ENCODE data around the gene ARNT2.

The ARNT2 gene

DNA sequence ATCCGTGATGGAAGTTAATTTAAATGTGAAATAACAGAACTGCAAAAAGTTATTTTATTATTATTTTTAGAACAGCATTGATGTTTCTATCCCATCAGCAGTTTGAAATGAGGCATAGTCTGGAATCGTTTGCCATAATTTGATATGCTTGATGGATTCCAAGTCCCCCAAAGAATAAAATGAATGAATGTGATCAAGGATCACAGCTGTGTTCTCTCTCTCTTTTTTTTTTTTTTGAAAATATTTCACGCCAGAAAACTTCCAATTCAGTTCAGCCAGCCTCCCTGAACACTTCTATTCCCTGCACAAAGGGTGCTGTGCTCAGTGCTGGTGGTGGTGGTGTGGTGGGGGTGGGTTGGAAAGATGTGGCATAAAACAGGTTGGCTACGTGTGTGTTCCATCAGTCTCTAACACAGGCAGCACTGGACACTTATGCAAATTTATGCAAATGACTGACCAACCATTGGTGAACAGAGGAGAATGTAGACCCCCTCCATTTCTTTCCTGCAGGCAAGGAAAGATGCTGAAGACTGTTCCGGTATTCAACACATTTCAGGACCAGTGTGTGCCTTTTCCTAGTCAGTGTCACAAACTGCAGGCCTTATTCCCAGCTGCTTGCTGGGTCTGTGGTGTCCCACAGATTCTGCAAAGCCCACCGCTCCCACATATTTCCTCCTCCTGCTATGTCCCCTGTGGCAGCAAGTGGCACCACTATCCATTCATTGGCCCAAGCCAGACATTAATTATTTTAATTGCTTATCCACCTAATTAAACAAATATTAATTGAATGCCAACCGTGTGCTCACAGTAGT lies 10.6 kb downstream of the ARNT2 start:
- no peak for DNase-seq

DNA sequence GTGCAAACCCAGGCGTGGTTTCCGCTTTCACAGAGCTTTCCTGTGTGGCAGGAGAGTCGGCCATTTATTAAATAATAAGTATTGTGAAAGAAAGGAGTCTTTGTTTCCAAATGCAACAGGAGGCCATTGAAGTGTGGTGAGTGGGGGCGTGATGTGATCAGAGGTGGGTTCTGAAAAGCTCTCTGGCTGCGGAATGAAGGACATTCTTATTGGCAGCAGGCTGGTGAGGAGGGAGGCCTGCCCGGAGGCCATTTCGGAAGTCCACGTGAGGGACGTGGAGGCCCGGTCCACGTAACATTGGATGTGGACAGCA lies 11.1 kb downstream of the ARNT2 start:
- no peak for DNase-seq

DNA sequence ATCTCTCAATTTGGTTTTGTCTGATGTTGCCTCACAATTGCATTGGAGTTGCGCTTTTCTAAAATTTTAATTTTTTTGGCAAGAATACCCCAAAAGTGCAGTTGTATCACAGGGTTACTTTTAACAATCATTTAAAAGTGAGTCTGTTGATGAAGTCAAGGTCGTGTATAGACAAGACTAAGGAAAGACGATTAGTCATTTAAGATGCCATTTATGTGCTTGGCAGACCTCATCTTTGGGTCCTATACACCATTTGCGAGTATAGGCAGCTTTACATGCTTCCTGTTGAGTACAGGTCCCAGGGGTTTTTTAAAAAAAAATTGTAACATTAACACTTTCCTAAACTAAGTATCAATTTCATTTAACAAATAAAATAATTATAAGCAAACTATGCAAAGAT lies 12.5 kb downstream of the ARNT2 start:
- DNase-seq: no peak

DNA sequence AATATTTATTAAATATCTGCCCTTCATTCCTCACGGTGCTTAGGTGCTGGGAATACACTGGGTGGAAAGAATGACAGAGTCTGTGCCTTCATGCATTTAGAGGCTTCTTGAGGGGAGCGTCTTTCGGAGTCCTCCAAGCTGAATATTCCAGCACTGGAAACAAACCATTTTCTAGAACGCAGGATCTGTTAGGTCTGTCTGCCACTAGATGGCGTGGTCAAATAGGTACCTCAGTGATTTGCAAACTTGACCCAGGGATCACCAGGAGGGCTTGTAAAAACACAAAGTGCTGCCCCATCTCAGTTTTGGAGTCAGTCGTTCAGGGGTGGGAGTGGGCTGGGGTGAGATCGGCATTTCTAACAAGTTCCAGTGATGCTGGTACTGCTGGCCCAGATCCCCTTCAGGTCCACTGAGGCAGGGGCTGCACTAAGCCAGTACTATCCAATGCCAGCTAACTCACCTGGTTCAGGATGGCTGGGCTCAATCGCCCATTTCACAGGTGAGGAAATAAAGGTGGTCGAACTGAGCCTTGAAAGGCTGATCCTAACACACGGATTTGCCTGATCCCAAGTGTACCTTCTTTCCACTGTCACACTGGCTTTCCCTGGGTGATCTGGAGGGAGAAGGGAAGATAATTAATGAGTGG lies 14.8 kb downstream of the ARNT2 start:
- peak; percentile 28 for DNase-seq

DNA sequence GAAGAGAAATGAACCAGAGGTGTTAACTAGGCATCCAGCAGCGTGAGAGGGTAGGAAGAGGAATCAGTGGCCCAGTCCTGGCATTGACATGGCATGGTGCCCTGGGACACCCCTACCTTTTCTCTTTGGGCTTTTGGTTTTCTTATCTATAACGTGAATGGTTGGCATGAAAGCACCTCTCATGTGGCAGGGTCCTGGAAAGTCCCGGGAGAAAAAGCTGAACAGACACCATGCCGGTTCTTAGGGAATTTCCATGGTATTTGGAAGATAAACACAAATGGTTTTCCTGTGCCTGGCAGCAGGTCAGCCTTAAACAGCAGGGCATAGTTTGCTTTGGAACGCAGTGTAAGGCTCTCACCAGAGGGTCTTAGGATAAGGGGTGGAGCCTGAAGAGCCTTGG lies 15.4 kb downstream of the ARNT2 start:
- no peak for DNase-seq

DNA sequence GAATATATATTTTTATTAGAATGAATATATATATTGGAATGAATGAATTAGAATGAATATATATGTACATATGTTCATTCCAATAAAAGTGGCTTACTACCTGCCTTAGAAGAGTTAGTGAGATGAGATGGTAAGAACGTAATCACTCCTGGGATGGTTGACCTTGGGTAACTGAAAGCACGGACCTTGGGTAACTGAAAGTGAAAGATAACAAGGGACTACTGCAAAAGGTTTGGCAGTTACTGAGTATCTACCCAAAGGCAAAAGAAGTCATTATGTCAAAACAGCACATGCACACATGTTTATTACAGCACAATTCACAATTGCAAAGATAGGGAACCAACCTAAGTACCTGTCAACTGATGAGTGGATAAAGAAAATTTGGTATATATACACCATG lies 16.5 kb downstream of the ARNT2 start:
- DNase-seq: no peak

DNA sequence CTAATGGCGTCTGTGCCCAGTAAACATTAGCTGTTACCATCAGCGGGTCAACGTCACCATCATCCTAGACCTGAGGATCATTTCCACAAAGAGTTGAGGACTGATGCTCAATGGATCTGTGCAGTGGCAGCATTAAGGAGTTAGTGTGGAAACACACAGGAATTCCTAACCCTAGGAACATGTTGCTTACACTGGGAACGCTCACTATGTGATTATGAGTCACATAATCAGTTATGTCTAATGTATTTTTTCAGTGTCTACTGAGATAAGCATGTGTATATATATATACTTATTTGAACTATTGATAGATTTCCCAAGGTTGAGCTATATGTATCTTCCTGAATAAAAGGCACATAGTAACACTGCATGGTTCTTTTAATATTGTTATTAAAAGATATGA lies 19.0 kb downstream of the ARNT2 start:
- no peak for DNase-seq

DNA sequence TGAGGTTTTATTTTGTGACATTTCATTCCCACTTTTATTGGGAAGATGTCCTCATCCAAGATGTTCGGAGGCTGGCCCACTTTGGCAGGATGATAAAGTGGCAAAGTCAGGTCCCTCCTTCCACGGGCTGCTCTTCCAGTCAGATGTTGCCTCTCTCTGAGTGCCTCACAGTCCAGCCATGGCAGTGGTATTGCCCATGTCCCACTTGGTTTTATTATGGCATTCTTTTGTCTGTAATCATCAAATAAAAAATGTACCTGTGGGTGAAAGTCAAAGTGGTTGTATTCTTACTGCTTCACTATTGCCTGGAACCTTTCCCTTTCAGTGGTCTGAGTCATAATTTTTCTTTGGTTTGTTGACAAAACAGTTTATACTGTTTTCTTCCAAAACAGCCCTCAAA lies 20.2 kb downstream of the ARNT2 start:
- DNase-seq: no peak

DNA sequence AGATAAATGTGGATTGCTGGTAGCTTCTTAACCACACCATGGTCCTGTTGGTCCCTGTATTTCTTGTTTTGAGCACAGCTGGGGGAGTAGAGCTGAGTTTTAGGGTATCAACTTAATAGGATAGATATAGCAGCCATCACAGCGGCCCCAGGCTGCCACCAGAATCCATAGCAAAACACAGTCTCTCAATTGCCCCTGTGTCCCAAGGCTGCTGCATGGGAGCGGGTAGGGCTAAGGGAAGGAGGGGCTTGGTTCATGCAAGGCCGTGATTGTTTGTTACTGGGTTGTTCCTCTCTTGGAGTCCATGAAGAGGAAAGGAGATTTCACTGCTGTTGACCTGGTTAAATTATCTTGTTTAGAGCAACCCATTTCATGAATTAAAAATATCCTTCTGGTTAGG lies 22.1 kb downstream of the ARNT2 start:
- DNase-seq: no peak

DNA sequence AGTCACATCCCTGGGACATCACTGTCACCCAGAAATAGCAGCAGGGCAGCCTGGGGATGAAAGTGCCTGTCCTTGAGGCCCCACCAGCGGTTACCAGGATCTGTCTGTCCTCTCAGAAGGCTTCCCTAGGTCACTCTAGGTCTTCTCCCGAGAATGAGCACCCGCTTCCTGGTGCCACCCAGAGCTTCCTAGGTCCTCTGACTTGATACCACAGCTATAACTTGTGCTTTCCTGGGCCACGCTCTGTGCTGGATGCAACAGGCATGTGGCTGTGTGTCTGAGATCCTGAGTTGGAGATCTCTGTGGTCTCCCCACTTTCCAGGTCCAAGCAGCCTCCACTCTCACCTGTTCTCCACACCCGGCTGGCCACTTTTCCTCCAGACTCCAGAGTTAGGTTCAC lies 25.8 kb downstream of the ARNT2 start:
- no peak for DNase-seq

DNA sequence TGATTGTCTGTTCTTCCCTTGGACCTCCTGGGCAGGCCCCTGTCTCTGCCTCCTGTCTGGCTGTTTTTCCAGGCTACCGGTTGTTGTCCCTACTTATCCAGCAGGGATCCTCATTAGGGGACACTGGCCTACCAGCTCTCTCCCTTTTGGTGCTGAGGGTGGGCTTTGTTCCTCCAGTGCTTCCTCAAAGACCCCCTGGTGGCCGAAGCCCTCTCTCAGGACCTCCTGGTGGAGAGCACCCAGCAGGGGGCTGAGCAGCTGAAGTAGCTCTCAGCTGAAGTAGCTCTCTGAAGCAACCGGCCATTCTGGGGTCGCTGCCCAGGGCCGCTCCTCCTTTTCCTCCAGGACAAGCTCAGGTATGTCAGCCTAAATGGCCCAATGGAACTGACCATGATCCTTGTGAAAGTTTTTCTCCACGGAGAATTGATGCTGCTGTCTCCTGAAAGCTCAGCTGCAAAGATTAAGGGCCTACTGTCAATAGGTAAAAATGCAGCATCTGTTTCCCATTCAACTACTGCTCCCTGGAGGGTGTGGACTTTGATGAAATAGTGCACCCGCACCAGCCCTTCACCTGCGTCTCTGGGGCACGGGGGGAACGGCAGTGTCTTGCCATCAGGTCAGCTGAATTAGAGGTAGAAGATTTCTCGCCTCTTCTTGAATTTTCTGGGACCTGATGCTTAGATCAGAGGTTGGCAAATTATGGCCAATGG lies 27.6 kb downstream of the ARNT2 start:
- DNase-seq: no peak

DNA sequence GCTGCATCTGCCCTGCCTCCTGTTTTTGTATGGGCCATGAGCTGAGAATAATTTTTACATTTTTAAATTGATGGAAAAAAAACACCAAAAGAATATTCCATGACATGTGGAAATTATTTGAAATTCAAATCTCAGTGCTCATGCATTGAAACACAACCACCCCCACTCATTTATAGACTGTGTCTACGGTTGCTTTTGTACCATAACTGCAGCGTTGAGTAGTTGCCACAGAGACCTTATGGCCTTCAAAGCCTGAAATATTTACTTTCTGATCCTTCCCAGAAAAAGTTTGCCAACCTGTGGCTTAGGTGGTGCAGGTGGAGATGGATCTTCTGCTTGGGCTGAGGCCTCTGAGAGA lies 28.1 kb downstream of the ARNT2 start:
- DNase-seq: no peak

DNA sequence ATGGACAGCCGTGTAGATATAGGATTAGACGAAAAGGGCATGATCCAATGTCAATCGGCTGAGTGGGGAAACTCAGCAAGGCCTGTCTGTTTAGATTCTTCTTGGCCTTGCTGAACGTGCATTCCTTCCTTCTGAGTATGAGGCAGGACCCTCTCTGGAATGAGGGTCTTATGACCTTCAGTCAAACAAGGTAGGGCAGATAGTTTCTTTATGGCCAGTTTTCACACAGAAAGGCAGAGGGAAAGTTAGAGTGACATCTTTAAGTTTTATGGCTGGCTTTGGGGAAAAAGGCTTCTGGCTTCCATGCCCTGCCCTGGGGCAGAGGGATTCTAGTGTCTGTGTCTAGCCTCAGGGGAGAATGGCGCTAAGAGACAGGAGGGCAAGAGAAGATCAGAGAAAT lies 29.7 kb downstream of the ARNT2 start:
- no peak for DNase-seq

DNA sequence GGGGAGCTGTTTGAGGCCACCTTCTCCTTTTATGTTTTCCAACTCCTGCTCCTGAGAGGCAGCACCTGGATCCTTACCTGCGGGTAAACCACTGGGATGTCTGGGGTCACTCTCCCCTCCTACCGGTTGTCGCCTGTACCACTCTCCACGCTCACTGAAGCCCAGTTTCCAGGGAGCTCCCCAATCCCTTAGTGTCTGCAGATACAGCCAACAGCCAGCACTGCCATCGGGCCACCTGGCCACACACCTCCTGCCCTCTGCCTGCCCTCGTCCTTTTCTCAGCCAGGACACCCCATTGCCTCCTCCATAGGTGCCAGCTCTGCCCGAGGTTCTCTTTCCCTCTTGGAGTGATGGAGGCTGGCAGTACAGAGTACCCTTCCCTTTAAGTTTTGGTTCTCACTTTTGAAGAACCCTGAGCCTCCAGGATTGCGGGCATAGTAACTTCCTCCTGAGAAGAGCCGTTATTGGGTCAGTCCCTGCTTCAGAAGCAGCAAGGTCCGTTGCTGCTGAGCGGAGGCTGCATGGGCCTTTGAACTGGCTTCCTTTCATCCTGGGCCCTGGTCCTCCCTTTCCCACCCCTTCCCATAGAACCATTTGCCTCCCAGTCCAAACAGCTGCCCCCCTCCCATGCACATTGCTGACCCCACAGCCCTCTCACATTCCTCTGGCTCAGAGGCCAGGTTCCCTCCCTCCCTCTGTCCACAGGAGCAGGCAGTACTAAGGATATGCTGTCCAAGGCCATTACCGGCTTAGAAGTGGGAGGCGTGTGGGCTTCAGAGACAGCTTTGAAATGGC lies 30.9 kb downstream of the ARNT2 start:
- DNase-seq: peak; percentile 74

DNA sequence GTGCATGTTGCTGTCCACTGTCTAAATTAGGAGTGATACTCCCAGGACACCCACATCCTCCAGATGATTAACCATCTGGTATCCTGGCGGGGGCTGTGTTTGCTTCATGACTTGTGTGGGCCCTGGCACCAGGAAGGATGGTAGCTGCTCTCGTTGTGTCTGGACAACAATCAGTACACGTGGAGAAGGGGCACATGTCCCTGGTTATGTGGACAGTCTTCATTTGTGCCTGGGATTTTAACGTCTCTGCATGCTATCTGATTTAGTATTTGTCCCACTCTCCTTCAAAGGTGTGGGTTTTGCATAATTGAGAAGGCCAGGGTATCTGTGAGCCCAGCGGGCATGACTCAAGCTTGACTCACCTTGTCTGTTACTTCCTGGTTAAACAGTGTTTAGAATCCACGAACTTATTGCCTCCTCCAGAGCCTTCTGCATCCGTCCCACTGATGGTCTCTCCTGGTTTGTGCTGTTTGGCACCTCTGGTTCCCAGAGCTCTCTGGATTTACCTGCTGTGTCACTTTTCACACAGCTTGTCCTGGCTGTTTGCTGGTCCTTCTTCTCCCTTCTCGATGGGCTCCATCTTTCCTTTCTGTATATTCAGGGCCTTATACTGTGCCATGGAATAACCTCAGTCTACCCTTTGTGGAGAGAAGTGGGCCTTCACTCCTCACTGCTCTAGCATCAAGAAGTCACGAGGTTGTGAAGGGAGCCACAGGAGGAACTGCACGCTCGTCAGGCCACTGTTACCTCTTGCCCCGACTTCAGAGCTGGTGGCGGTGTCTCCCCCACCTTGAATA lies 32.5 kb downstream of the ARNT2 start:
- no peak for DNase-seq

DNA sequence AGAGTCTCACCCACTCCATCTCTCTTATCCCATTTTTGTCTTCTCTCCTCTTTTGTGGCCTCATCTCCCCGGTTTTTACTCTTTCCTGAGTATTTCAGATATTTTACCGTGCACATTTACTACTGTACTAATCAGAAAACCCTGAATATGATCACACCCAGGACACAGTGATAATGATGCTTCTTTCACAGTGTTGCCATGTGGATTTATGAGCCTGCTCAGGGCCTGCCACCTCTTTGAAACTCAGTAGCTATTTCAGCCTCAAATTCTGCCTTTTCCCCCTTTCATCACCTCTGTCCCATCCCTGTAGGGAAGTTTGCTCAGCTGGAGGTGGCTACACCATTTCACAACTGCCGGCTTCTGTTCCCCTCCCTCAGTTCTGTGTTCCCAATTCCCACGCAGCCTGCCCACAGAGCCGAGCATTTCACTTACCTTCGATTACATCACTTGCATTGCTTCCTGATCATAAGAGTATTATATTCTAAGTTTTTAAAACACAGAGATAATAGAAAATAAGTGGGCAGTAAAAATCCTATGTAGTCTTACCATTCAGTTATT lies 33.2 kb downstream of the ARNT2 start:
- peak; percentile 7 for DNase-seq

DNA sequence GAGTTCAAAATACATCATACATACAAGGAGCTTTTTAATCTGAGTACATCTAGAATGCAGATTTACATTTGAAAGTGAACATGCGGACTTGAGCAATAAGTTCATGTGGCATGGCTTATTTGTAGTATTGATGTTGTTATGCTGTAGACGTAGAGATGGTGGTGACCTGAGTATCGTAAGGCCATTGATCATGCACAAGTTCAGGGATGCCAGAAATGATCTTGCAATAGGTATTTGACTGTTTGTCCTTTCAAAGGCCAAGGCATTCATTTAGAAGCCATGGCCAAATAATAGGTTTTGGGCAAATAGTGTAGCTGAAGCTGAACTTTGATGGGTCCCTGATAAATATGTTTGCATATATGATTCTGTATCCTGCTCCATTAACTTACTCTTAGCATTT lies 35.0 kb downstream of the ARNT2 start:
- no peak for DNase-seq

DNA sequence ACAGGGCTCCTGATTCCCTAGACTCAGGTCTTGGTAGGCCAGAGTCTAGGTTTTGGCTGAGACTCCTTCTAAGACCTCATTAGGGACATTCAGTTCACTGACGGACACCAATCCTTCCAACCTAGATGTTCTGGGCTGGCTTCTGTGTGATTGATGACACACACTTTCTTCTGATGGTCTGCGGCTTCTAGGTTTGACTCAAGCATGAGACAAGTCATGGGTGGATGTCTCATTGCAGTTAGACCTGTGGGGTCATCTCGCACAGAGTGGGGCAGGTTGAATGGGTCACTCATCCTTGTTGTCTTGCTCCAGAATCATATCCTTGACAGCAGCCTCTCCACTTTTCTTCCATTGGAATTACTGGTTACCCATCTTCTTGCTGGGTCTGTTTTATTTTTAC lies 35.8 kb downstream of the ARNT2 start:
- DNase-seq: no peak

DNA sequence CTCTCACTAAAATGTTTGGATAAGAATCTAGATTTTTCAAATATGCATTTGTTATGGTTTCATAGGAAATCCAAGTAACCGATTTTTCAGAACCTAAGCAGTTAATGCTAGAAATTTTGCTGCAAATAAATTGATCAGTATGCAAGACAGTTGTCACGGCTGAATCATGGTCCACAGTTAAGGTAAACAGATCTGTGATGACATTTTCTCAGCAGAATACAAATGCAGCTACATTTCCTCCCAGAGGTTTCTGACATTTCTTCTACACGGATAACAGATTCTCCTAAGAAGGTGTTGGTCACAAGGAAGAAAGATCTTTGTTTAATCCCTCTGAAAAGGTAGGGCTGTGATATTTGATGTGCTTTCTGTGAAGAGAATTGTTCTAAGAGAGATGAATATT lies 36.9 kb downstream of the ARNT2 start:
- DNase-seq: no peak

DNA sequence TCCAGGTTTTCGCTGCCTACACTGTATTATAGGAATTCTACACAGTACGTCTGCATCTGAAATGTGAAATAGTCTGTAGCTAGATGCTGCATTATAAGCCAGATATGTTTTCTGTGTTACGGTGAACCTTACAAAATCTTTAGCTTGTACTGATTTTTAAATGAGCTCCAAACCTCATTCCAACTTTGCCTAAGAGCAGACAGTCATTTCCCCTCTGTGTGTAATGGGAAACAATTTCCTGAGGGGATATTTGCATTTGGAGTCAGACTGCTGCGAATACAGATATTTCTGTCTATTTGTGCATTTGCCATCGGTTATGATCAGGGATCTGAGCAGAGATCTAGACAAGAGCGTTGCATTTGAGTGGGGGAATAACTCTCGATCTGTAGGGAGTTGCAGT lies 37.5 kb downstream of the ARNT2 start:
- no peak for DNase-seq

DNA sequence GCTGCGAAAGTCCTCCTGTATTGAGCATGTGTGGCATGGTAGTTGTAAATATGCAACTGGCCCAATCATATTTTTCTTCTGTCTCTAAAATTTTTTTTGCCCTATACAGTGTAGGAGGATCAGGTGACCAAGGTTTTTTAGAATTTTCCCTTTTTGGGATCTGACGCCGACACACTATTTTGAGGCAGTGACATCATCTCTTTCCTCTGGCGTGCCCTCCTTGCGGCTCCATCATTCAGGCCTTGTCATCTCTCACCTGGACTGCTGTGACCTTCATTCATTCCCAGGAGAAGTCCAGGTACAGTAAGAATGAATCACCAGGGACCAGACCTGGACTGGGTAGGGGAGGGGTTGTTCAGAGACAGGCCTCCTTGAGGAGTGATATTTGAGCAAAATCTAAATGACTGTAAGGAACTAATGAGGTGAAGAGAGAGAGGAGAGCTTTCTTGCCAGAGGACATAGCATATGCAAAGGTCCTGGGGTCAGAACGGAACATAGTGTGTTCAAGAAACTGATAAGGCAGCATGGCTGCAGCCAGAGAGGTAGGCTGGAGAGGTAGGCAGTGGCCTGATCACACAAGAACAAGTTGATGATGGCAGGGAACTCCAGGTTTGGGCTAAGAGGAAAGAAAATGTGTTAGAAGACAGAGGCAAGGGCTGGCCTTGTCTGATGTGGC lies 38.7 kb downstream of the ARNT2 start:
- no peak for DNase-seq
